GM12873 (cell line): ENCODE measurements around the gene PCNA.

ENCODE experiments used
- CTCF ChIP-seq: IDR thresholded peaks from 2 replicates; pipeline ENCODE4 v1.5.1; 2012; ENCODE audit warnings: low read depth, mild to moderate bottlenecking, moderate library complexity, low read length, control low read depth; ENCODE audit not compliant: insufficient read depth; ENCODE audit errors: missing control alignments

PCNA gene

GRCh38 chr20:5119435-5120184 lies at the start of gene PCNA:
Gene PCNA, minus strand, starts transcription at chr20:5119958. Its CDS starts 160 bp downstream, at chr20:5119798.
- no peak for TF ChIP-seq CTCF

- TF ChIP-seq CTCF, result no peak
Measured at GRCh38 chr20:5168651-5169396, 49.1 kb upstream of the PCNA start.

- no peak for TF ChIP-seq CTCF
Measured at GRCh38 chr20:5164645-5165625, 45.2 kb upstream of the PCNA start.

- no peak for TF ChIP-seq CTCF
Measured at GRCh38 chr20:5161536-5162164, 41.9 kb upstream of the PCNA start.

GRCh38 chr20:5160882-5161281 lies 41.1 kb upstream of the PCNA start:
- no peak for TF ChIP-seq CTCF

- TF ChIP-seq CTCF, result no peak
Measured at GRCh38 chr20:5159928-5160327, 40.2 kb upstream of the PCNA start.
